Ishikawa (cell line): ENCODE measurements around the gene SPATA31C1.

Experiments
- CEBPB ChIP-seq: IDR thresholded peaks from 2 replicates; pipeline ENCODE4 v1.6.1; 2012
- EP300 ChIP-seq: IDR thresholded peaks from 2 replicates; pipeline ENCODE4 v1.6.1; 2012; ENCODE audit warnings: borderline replicate concordance
- REST ChIP-seq: IDR thresholded peaks from 2 replicates; pipeline ENCODE4 v1.6.1; 2012; ENCODE audit warnings: low read depth, mild to moderate bottlenecking

GRCh38 chr9:87883990-87884389 lies 33.8 kb upstream of the SPATA31C1 start:
- TF ChIP-seq REST (no peak), CEBPB (no peak), EP300 (no peak)
